Measurements from ENCODE around the gene CDK5.

CDK5 gene

GRCh38 chr7:151071032-151071866, 13.6 kb upstream of the CDK5 start:
- DNase-seq: no peak

GRCh38 chr7:151070574-151070960, 12.9 kb upstream of the CDK5 start:
- no peak for DNase-seq

GRCh38 chr7:151069841-151070573, 12.3 kb upstream of the CDK5 start:
- no peak for DNase-seq

- no peak for DNase-seq
Measured at GRCh38 chr7:151068069-151068773, 10.5 kb upstream of the CDK5 start.

- DNase-seq: no peak
Measured at GRCh38 chr7:151066273-151066974, 8.7 kb upstream of the CDK5 start.

- DNase-seq: no peak
Measured at GRCh38 chr7:151065516-151065915, 7.8 kb upstream of the CDK5 start.

- no peak for DNase-seq
Measured at GRCh38 chr7:151064993-151065392, 7.3 kb upstream of the CDK5 start.

GRCh38 chr7:151064454-151064853, 6.8 kb upstream of the CDK5 start:
- no peak for DNase-seq

- DNase-seq: no peak
Measured at GRCh38 chr7:151063212-151063561, 5.5 kb upstream of the CDK5 start.

GRCh38 chr7:151062399-151063211, 4.9 kb upstream of the CDK5 start:
- no peak for DNase-seq

GRCh38 chr7:151062111-151062398, 4.4 kb upstream of the CDK5 start:
- DNase-seq: no peak

- DNase-seq: no peak
Measured at GRCh38 chr7:151061213-151062110, 3.8 kb upstream of the CDK5 start.

GRCh38 chr7:151060416-151061212, 2.9 kb upstream of the CDK5 start:
- no peak for DNase-seq

- DNase-seq: no peak
Measured at GRCh38 chr7:151060113-151060415, 2.4 kb upstream of the CDK5 start.

- peak; percentile 80 for DNase-seq
Measured at GRCh38 chr7:151059367-151060112, 1.8 kb upstream of the CDK5 start, which contains the start of gene SLC4A2. TSS of gene SLC4A2 (plus strand) at chr7:151059589. CDS start at chr7:151061988, 2,399 bp downstream.

- no peak for DNase-seq
Measured at GRCh38 chr7:151058781-151059366, 1.2 kb upstream of the CDK5 start.

- DNase-seq: peak; percentile 98
Measured at GRCh38 chr7:151057989-151058780, 488 bp upstream of the CDK5 start.
